Measurements from ENCODE around the gene BMP2K. TPM values are rescaled to one million over a fixed set of nuclear protein-coding genes. Genes with fewer than 3 reads are reported as not detected.

Gene BMP2K
- total and polyA plus RNA-seq, 3 experiments from 2014 or later: 1.6 to 20.7 (median 20.1) TPM

- Mint-ChIP-seq H3K27ac (no peak overlapping the region), H3K9me3 (no peaks in the 10 kb centered on the region), H3K4me1 (peaks cover 0 to 4% (median 0%) of the 10 kb centered on the region in 3 donors), H3K27me3 (no peaks in the 10 kb centered on the region), H3K4me3 (no peak overlapping the region), H3K36me3 (no peaks in the 10 kb centered on the region)
- Histone ChIP-seq H3K4me1 (ENCODE audit: insufficient read depth, low read length) (no peaks in the 10 kb centered on the region), H3K27ac (ENCODE audit: low read depth, low read length) (no peak overlapping the region), H3K27me3 (ENCODE audit: insufficient read depth, low read length, poor library complexity, severe bottlenecking) (no peaks in the 10 kb centered on the region), H3K36me3 (ENCODE audit: insufficient read depth, low read length) (no peaks in the 10 kb centered on the region), H3K9me3 (ENCODE audit: low read length) (no peaks in the 10 kb centered on the region), H3K4me3 (ENCODE audit: low read length) (no peak overlapping the region)
- CTCF ChIA-PET: no interaction called here
- POLR2A ChIA-PET: no interaction called here
- no peak for DNase-seq
Observed at GRCh38 chr4:78747475-78747922, 28.7 kb upstream of the BMP2K start.

GRCh38 chr4:78748381-78748780, 27.8 kb upstream of the BMP2K start:
- CTCF ChIA-PET: no interaction called here
- Histone ChIP-seq H3K27ac (ENCODE audit: low read depth, low read length) (no peak overlapping the region), H3K36me3 (ENCODE audit: insufficient read depth, low read length) (no peaks in the 10 kb centered on the region), H3K9me3 (ENCODE audit: low read length) (no peaks in the 10 kb centered on the region), H3K4me3 (ENCODE audit: low read length) (no peak overlapping the region), H3K4me1 (ENCODE audit: insufficient read depth, low read length) (no peaks in the 10 kb centered on the region), H3K27me3 (ENCODE audit: insufficient read depth, low read length, poor library complexity, severe bottlenecking) (no peaks in the 10 kb centered on the region)
- H3K36me3 Mint-ChIP-seq: no peaks in the 10 kb centered on the region
- H3K9me3 Mint-ChIP-seq: no peaks in the 10 kb centered on the region
- no peaks in the 10 kb centered on the region for H3K27me3 Mint-ChIP-seq
- H3K27ac Mint-ChIP-seq: no peak overlapping the region
- no peak for DNase-seq
- H3K4me3 Mint-ChIP-seq: no peak overlapping the region
- H3K4me1 Mint-ChIP-seq: peaks cover 0 to 4% (median 0%) of the 10 kb centered on the region in 3 donors
- POLR2A ChIA-PET: no interaction called here

- H3K4me3 Mint-ChIP-seq: no peak overlapping the region
- no peaks in the 10 kb centered on the region for H3K36me3 Mint-ChIP-seq
- Histone ChIP-seq H3K9me3 (ENCODE audit: low read length) (no peaks in the 10 kb centered on the region), H3K27ac (ENCODE audit: low read depth, low read length) (no peak overlapping the region), H3K4me1 (ENCODE audit: insufficient read depth, low read length) (no peaks in the 10 kb centered on the region), H3K36me3 (ENCODE audit: insufficient read depth, low read length) (no peaks in the 10 kb centered on the region), H3K4me3 (ENCODE audit: low read length) (no peak overlapping the region), H3K27me3 (ENCODE audit: insufficient read depth, low read length, poor library complexity, severe bottlenecking) (no peaks in the 10 kb centered on the region)
- no peak for DNase-seq
- H3K27ac Mint-ChIP-seq: no peak overlapping the region
- H3K27me3 Mint-ChIP-seq: no peaks in the 10 kb centered on the region
- peaks cover 0 to 4% (median 0%) of the 10 kb centered on the region in 3 donors for H3K4me1 Mint-ChIP-seq
- POLR2A ChIA-PET: no interaction called here
- CTCF ChIA-PET: no interaction called here
- H3K9me3 Mint-ChIP-seq: no peaks in the 10 kb centered on the region
Observed at GRCh38 chr4:78749258-78749971, 26.7 kb upstream of the BMP2K start.

GRCh38 chr4:78749972-78750727, 26.0 kb upstream of the BMP2K start:
- ChIA-PET POLR2A (no interaction called here), CTCF (no interaction called here)
- no peak for DNase-seq
- no peak overlapping the region for H3K27ac Mint-ChIP-seq
- H3K9me3 ChIP-seq (ENCODE audit: low read length): no peaks in the 10 kb centered on the region
- H3K4me1 Mint-ChIP-seq: peaks cover 0 to 4% (median 0%) of the 10 kb centered on the region in 3 donors
- H3K36me3 Mint-ChIP-seq: no peaks in the 10 kb centered on the region
- H3K4me1 ChIP-seq (ENCODE audit: insufficient read depth, low read length): no peaks in the 10 kb centered on the region
- no peaks in the 10 kb centered on the region for H3K27me3 Mint-ChIP-seq
- H3K4me3 ChIP-seq (ENCODE audit: low read length): no peak overlapping the region
- H3K4me3 Mint-ChIP-seq: no peak overlapping the region
- no peaks in the 10 kb centered on the region for H3K27me3 ChIP-seq (ENCODE audit: insufficient read depth, low read length, poor library complexity, severe bottlenecking)
- H3K9me3 Mint-ChIP-seq: no peaks in the 10 kb centered on the region
- H3K27ac ChIP-seq (ENCODE audit: low read depth, low read length): no peak overlapping the region
- H3K36me3 ChIP-seq (ENCODE audit: insufficient read depth, low read length): no peaks in the 10 kb centered on the region

GRCh38 chr4:78753091-78753490, 23.1 kb upstream of the BMP2K start:
- no peak overlapping the region for H3K4me3 ChIP-seq (ENCODE audit: low read length)
- H3K27me3 ChIP-seq (ENCODE audit: insufficient read depth, low read length, poor library complexity, severe bottlenecking): no peaks in the 10 kb centered on the region
- H3K27ac ChIP-seq (ENCODE audit: low read depth, low read length): no peak overlapping the region
- peaks cover 0 to 4% (median 0%) of the 10 kb centered on the region in 3 donors for H3K4me1 Mint-ChIP-seq
- H3K9me3 ChIP-seq (ENCODE audit: low read length): no peaks in the 10 kb centered on the region
- H3K4me3 Mint-ChIP-seq: no peak overlapping the region
- H3K27me3 Mint-ChIP-seq: peaks cover 0 to 9% of the 10 kb centered on the region in 2 donors
- ChIA-PET POLR2A (no interaction called here), CTCF (interaction anchor here (1.3 kb wide), 1 partner anchor 21 kb away, joined by 4 read pairs; no protein-coding TSS in a partner anchor)
- H3K4me1 ChIP-seq (ENCODE audit: insufficient read depth, low read length): no peaks in the 10 kb centered on the region
- no peaks in the 10 kb centered on the region for H3K36me3 Mint-ChIP-seq
- H3K36me3 ChIP-seq (ENCODE audit: insufficient read depth, low read length): no peaks in the 10 kb centered on the region
- H3K27ac Mint-ChIP-seq: no peak overlapping the region
- DNase-seq: no peak
- H3K9me3 Mint-ChIP-seq: no peaks in the 10 kb centered on the region

GRCh38 chr4:78754872-78755271, 21.3 kb upstream of the BMP2K start:
- H3K36me3 Mint-ChIP-seq: no peaks in the 10 kb centered on the region

GRCh38 chr4:78756137-78756536, 20.0 kb upstream of the BMP2K start:
- CTCF ChIA-PET: no interaction called here
- H3K27ac Mint-ChIP-seq: no peak overlapping the region
- H3K4me1 ChIP-seq (ENCODE audit: insufficient read depth, low read length): no peaks in the 10 kb centered on the region
- H3K27me3 Mint-ChIP-seq: peaks cover 0 to 9% of the 10 kb centered on the region in 2 donors
- H3K4me3 ChIP-seq (ENCODE audit: low read length): no peak overlapping the region
- no peaks in the 10 kb centered on the region for H3K36me3 Mint-ChIP-seq
- H3K36me3 ChIP-seq (ENCODE audit: insufficient read depth, low read length): no peaks in the 10 kb centered on the region
- POLR2A ChIA-PET: no interaction called here
- H3K27ac ChIP-seq (ENCODE audit: low read depth, low read length): no peak overlapping the region
- no peak for DNase-seq
- no peak overlapping the region for H3K4me3 Mint-ChIP-seq
- no peaks in the 10 kb centered on the region for H3K9me3 Mint-ChIP-seq
- H3K4me1 Mint-ChIP-seq: no peaks in the 10 kb centered on the region
- H3K9me3 ChIP-seq (ENCODE audit: low read length): no peaks in the 10 kb centered on the region
- H3K27me3 ChIP-seq (ENCODE audit: insufficient read depth, low read length, poor library complexity, severe bottlenecking): no peaks in the 10 kb centered on the region

More at GRCh38 chr4:78754872-78755271, 21.3 kb upstream of the BMP2K start:
- H3K27ac Mint-ChIP-seq: no peak overlapping the region
- DNase-seq: no peak
- H3K9me3 Mint-ChIP-seq: no peaks in the 10 kb centered on the region
- Histone ChIP-seq H3K9me3 (ENCODE audit: low read length) (no peaks in the 10 kb centered on the region), H3K4me1 (ENCODE audit: insufficient read depth, low read length) (no peaks in the 10 kb centered on the region), H3K27me3 (ENCODE audit: insufficient read depth, low read length, poor library complexity, severe bottlenecking) (no peaks in the 10 kb centered on the region), H3K27ac (ENCODE audit: low read depth, low read length) (no peak overlapping the region), H3K4me3 (ENCODE audit: low read length) (no peak overlapping the region), H3K36me3 (ENCODE audit: insufficient read depth, low read length) (no peaks in the 10 kb centered on the region)
- no peaks in the 10 kb centered on the region for H3K4me1 Mint-ChIP-seq
- POLR2A ChIA-PET: no interaction called here
- CTCF ChIA-PET: no interaction called here
- H3K4me3 Mint-ChIP-seq: no peak overlapping the region
- H3K27me3 Mint-ChIP-seq: peaks cover 0 to 9% of the 10 kb centered on the region in 2 donors

GRCh38 chr4:78756776-78757175, 19.4 kb upstream of the BMP2K start:
- Mint-ChIP-seq H3K36me3 (no peaks in the 10 kb centered on the region), H3K9me3 (no peaks in the 10 kb centered on the region), H3K4me1 (no peaks in the 10 kb centered on the region), H3K4me3 (no peak overlapping the region), H3K27ac (no peak overlapping the region), H3K27me3 (peaks cover 2 to 9% of the 10 kb centered on the region in 2 donors)
- Histone ChIP-seq H3K4me3 (ENCODE audit: low read length) (no peak overlapping the region), H3K4me1 (ENCODE audit: insufficient read depth, low read length) (no peaks in the 10 kb centered on the region), H3K9me3 (ENCODE audit: low read length) (no peaks in the 10 kb centered on the region), H3K36me3 (ENCODE audit: insufficient read depth, low read length) (no peaks in the 10 kb centered on the region), H3K27ac (ENCODE audit: low read depth, low read length) (no peak overlapping the region), H3K27me3 (ENCODE audit: insufficient read depth, low read length, poor library complexity, severe bottlenecking) (no peaks in the 10 kb centered on the region)
- ChIA-PET CTCF (no interaction called here), POLR2A (no interaction called here)
- DNase-seq: no peak

Data from CD8-positive, alpha-beta memory T cell (primary cell).